SU-DHL-6 (cell line): Measurements from ENCODE around the gene WSCD1.

Experiments used
- H2AFZ ChIP-seq: fragments of 200-600 bp; sonication (generic); 2 replicates; pipeline ENCODE4 v1.6.1; 2014; ENCODE audit warnings: low read depth, mild to moderate bottlenecking, moderate library complexity, mixed read lengths, antibody characterized with exemption, low read length; ENCODE audit not compliant: severe bottlenecking
- H3F3A ChIP-seq: fragments of 200-600 bp; shearing (Covaris generic); 2 replicates; pipeline ENCODE4 v1.6.0; 2016; ENCODE audit warnings: antibody characterized with exemption, mild to moderate bottlenecking; ENCODE audit not compliant: insufficient read depth
- H3K27ac ChIP-seq: fragments of 200-600 bp; sonication (generic); 2 replicates; pipeline ENCODE4 v1.5.1; 2016; ENCODE audit warnings: low read depth, mild to moderate bottlenecking, low read length, moderate library complexity, mixed read lengths
- H3K27me3 ChIP-seq: fragments of 200-600 bp; sonication (generic), shearing (Covaris generic); 2 replicates; pipeline ENCODE4 v1.6.0; 2014; ENCODE audit warnings: mild to moderate bottlenecking, low read length
- H3K36me3 ChIP-seq: fragments of 200-600 bp; sonication (generic); 2 replicates; pipeline ENCODE4 v1.6.1; 2014; ENCODE audit warnings: mild to moderate bottlenecking, low read length, mixed read lengths
- H3K4me2 ChIP-seq: fragments of 300-600, 200-600 bp; shearing (Covaris generic), sonication (generic); 2 replicates; pipeline ENCODE4 v1.6.0; 2014; ENCODE audit warnings: low read length, low read depth, mild to moderate bottlenecking; ENCODE audit not compliant: poor library complexity, severe bottlenecking
- H3K4me3 ChIP-seq: fragments of 200-600 bp; sonication (generic); 2 replicates; pipeline ENCODE4 v1.5.1; 2014; ENCODE audit warnings: antibody characterized with exemption, low read length, mild to moderate bottlenecking, mixed read lengths; ENCODE audit not compliant: insufficient read depth, poor library complexity, severe bottlenecking
- H3K79me2 ChIP-seq: fragments of 200-600 bp; sonication (generic); 2 replicates; pipeline ENCODE4 v1.6.1; 2014; ENCODE audit warnings: mild to moderate bottlenecking, low read length, moderate library complexity; ENCODE audit not compliant: insufficient read depth
- H3K9ac ChIP-seq: fragments of 200-600 bp; sonication (generic); 2 replicates; pipeline ENCODE4 v1.7.0; 2014; ENCODE audit warnings: mild to moderate bottlenecking, low read length
- H3K9me2 ChIP-seq: fragments of 200-600 bp; sonication (generic); replicated peaks from 2 replicates; pipeline ENCODE4 v1.6.1; 2014; ENCODE audit warnings: low read length; ENCODE audit not compliant: insufficient read depth
- H3K9me3 ChIP-seq: fragments of 200-600 bp; sonication (generic); 2 replicates; pipeline ENCODE4 v1.6.1; 2014; ENCODE audit warnings: low read length, mixed read lengths; ENCODE audit not compliant: insufficient read depth
- H4K20me1 ChIP-seq: fragments of 200-600 bp; sonication (generic); 2 replicates; pipeline ENCODE4 v1.6.1; 2014; ENCODE audit warnings: low read depth, mild to moderate bottlenecking, antibody characterized with exemption, low read length, moderate library complexity, mixed read lengths
- EZH2phosphoT487 ChIP-seq: fragments of 200-600 bp; sonication (generic), shearing (Covaris generic); conservative IDR thresholded peaks from 2 replicates; pipeline ENCODE4 v1.6.1; 2018; ENCODE audit warnings: mild to moderate bottlenecking, antibody characterized with exemption, low read length, moderate library complexity, mixed read lengths
- TF ChIP-seq, protein P1 (sequence below): fragments of 200-600 bp; sonication (generic); IDR thresholded peaks from one replicate; pipeline ENCODE4 v1.5.1; 2017; ENCODE audit warnings: antibody characterized with exemption, mild to moderate bottlenecking, low read length, moderate library complexity; ENCODE audit not compliant: insufficient read depth, poor library complexity, severe bottlenecking

WSCD1 gene

GRCh38 chr17:6082335-6082734 is 12.2 kb downstream of the WSCD1 start:
- no peaks in the 10 kb centered on the region for H3K79me2 ChIP-seq

DNA sequence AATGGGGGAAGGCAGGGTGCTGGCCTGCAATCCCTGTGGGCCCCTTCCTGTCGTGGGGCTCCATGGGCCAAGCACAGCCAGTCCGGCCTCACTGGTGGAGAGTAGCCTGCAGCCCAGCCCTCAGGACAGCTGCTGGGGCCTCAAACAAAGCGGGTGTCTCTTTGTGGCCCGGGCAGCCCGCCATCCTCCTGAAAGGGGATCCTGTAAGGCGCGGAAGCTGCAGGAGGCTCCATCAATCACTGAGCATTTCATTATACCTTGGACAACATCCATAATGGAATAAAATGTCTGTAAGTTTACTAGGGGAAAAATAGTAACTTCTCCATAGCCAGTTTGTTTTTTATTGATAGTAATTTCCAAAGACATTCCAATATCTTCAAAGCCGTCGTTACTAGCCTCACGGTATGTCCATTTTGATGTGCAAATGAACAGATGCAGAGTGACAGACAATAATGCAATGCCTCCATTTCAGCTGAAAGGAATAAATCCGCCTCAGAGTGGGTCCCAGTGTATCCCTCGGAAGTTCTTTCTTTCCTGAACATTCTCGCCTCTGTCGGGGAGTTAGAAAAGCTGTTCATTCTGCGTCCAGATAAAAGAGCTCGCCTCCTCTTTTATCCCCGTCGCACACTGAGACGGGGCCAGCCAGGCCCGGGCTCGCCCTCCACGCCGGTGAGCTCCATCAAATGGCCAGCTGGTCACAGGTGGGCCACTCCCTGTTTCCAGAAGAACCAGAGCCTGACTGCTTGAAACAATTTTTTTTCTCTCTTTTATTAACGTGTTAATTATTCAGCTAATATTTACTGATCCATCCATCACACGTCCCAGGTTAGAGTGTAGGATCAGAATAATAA is 14.4 kb downstream of the WSCD1 start:
- Histone ChIP-seq H4K20me1 (no peaks in the 10 kb centered on the region), H2AFZ (no peak overlapping the region), H3F3A (no peaks in the 10 kb centered on the region), H3K27me3 (no peaks in the 10 kb centered on the region), H3K36me3 (no peaks in the 10 kb centered on the region), H3K4me3 (no peak overlapping the region), H3K9me3 (no peaks in the 10 kb centered on the region), H3K79me2 (no peaks in the 10 kb centered on the region), H3K9me2 (no peaks in the 10 kb centered on the region), H3K4me2 (no peak overlapping the region), H3K27ac (no peak overlapping the region), H3K9ac (no peak overlapping the region)
- TF ChIP-seq, protein P1, sequence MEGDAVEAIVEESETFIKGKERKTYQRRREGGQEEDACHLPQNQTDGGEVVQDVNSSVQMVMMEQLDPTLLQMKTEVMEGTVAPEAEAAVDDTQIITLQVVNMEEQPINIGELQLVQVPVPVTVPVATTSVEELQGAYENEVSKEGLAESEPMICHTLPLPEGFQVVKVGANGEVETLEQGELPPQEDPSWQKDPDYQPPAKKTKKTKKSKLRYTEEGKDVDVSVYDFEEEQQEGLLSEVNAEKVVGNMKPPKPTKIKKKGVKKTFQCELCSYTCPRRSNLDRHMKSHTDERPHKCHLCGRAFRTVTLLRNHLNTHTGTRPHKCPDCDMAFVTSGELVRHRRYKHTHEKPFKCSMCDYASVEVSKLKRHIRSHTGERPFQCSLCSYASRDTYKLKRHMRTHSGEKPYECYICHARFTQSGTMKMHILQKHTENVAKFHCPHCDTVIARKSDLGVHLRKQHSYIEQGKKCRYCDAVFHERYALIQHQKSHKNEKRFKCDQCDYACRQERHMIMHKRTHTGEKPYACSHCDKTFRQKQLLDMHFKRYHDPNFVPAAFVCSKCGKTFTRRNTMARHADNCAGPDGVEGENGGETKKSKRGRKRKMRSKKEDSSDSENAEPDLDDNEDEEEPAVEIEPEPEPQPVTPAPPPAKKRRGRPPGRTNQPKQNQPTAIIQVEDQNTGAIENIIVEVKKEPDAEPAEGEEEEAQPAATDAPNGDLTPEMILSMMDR: no peak
- no peak for TF ChIP-seq EZH2phosphoT487

More at GRCh38 chr17:6082335-6082734, 12.2 kb downstream of the WSCD1 start:
- TF ChIP-seq EZH2phosphoT487: no peak
- TF ChIP-seq, protein P1: no peak
- Histone ChIP-seq H3K27ac (no peak overlapping the region), H3K4me3 (no peak overlapping the region), H3K9me2 (no peaks in the 10 kb centered on the region), H3K36me3 (no peaks in the 10 kb centered on the region), H3F3A (no peaks in the 10 kb centered on the region), H2AFZ (no peak overlapping the region), H3K9me3 (no peaks in the 10 kb centered on the region), H4K20me1 (no peaks in the 10 kb centered on the region), H3K9ac (no peak overlapping the region), H3K4me2 (no peak overlapping the region), H3K27me3 (no peaks in the 10 kb centered on the region)

GRCh38 chr17:6085812-6086211 is 15.6 kb downstream of the WSCD1 start:
- no peaks in the 10 kb centered on the region for H3K9me2 ChIP-seq
- H3K27me3 ChIP-seq: no peaks in the 10 kb centered on the region
- no peaks in the 10 kb centered on the region for H3K9me3 ChIP-seq
- no peak overlapping the region for H3K4me2 ChIP-seq
- H3K27ac ChIP-seq: no peak overlapping the region
- no peaks in the 10 kb centered on the region for H3K36me3 ChIP-seq
- H3K79me2 ChIP-seq: no peaks in the 10 kb centered on the region
- TF ChIP-seq, protein P1: no peak
- no peak for TF ChIP-seq EZH2phosphoT487
- H3K9ac ChIP-seq: no peak overlapping the region
- H3K4me3 ChIP-seq: no peak overlapping the region
- H3F3A ChIP-seq: no peaks in the 10 kb centered on the region
- no peak overlapping the region for H2AFZ ChIP-seq
- H4K20me1 ChIP-seq: no peaks in the 10 kb centered on the region
